HEK293 (cell line): ENCODE results near the gene CARD10.
A peak's percentile ranks its signal among the peaks of the same experiment; 100 is the strongest.

Experiments used
- BCL11A ChIP-seq: fragments of 450-650 bp; formaldehyde crosslinking; IDR thresholded peaks from 2 replicates; pipeline ENCODE4 v1.5.1; 2016; ENCODE audit warnings: low read depth, missing biosample characterization, missing genetic modification characterization
- BCL11B ChIP-seq: fragments of 450-650 bp; formaldehyde crosslinking; IDR thresholded peaks from 2 replicates; pipeline ENCODE4 v1.5.1; 2016; ENCODE audit warnings: low read depth, missing biosample characterization, missing genetic modification characterization
- CTCF ChIP-seq: fragments of 450-650 bp; formaldehyde crosslinking; IDR thresholded peaks from 2 replicates; pipeline ENCODE4 v1.5.1; 2016; ENCODE audit warnings: missing biosample characterization, missing genetic modification characterization
- GFI1B ChIP-seq: fragments of 450-650 bp; formaldehyde crosslinking; IDR thresholded peaks from 2 replicates; pipeline ENCODE4 v1.5.1; 2016; ENCODE audit warnings: missing biosample characterization, missing genetic modification characterization
- GLIS1 ChIP-seq: fragments of 450-650 bp; formaldehyde crosslinking; IDR thresholded peaks from 2 replicates; pipeline ENCODE4 v1.5.1; 2016; ENCODE audit warnings: missing biosample characterization, missing genetic modification characterization
- KLF17 ChIP-seq: fragments of 450-650 bp; formaldehyde crosslinking; IDR thresholded peaks from 2 replicates; pipeline ENCODE4 v1.5.1; 2016; ENCODE audit warnings: missing biosample characterization, missing genetic modification characterization
- PRDM2 ChIP-seq: fragments of 450-650 bp; formaldehyde crosslinking; IDR thresholded peaks from 2 replicates; pipeline ENCODE4 v1.5.1; 2016; ENCODE audit warnings: missing biosample characterization, missing genetic modification characterization, borderline replicate concordance
- RBAK ChIP-seq: fragments of 450-650 bp; formaldehyde crosslinking; IDR thresholded peaks from 2 replicates; pipeline ENCODE4 v1.5.1; 2016; ENCODE audit warnings: missing biosample characterization, missing genetic modification characterization
- SCRT1 ChIP-seq: fragments of 450-650 bp; formaldehyde crosslinking; IDR thresholded peaks from 2 replicates; pipeline ENCODE4 v1.5.1; 2016; ENCODE audit warnings: missing biosample characterization, missing genetic modification characterization, borderline replicate concordance
- YY1 ChIP-seq: fragments of 450-650 bp; formaldehyde crosslinking; IDR thresholded peaks from 2 replicates; pipeline ENCODE4 v1.5.1; 2018; ENCODE audit warnings: missing biosample characterization, missing genetic modification characterization
- ZBTB48 ChIP-seq: fragments of 450-650 bp; formaldehyde crosslinking; IDR thresholded peaks from 2 replicates; pipeline ENCODE4 v1.5.1; 2016; ENCODE audit warnings: missing biosample characterization, missing genetic modification characterization
- ZEB2 ChIP-seq: fragments of 450-650 bp; formaldehyde crosslinking; IDR thresholded peaks from 2 replicates; pipeline ENCODE4 v1.5.1; 2016; ENCODE audit warnings: missing biosample characterization, missing genetic modification characterization
- ZFP69B ChIP-seq: fragments of 450-650 bp; formaldehyde crosslinking; IDR thresholded peaks from 2 replicates; pipeline ENCODE4 v1.5.1; 2016; ENCODE audit warnings: missing biosample characterization, missing genetic modification characterization
- ZNF133 ChIP-seq: fragments of 450-650 bp; formaldehyde crosslinking; IDR thresholded peaks from 2 replicates; pipeline ENCODE4 v1.5.1; 2016; ENCODE audit warnings: missing biosample characterization, missing genetic modification characterization
- ZNF155 ChIP-seq: fragments of 450-650 bp; formaldehyde crosslinking; IDR thresholded peaks from 2 replicates; pipeline ENCODE4 v1.5.1; 2016; ENCODE audit warnings: missing biosample characterization, missing genetic modification characterization
- ZNF18 ChIP-seq: fragments of 450-650 bp; formaldehyde crosslinking; IDR thresholded peaks from 2 replicates; pipeline ENCODE4 v1.5.1; 2016; ENCODE audit warnings: missing biosample characterization, missing genetic modification characterization
- ZNF19 ChIP-seq: fragments of 450-650 bp; formaldehyde crosslinking; IDR thresholded peaks from 2 replicates; pipeline ENCODE4; 2016; ENCODE audit warnings: missing biosample characterization, missing genetic modification characterization, low read depth
- ZNF221 ChIP-seq: fragments of 450-650 bp; formaldehyde crosslinking; IDR thresholded peaks from 2 replicates; pipeline ENCODE4 v1.5.1; 2017; ENCODE audit warnings: missing biosample characterization, missing genetic modification characterization, borderline replicate concordance
- ZNF280C ChIP-seq: fragments of 450-650 bp; formaldehyde crosslinking; IDR thresholded peaks from 2 replicates; pipeline ENCODE4 v1.5.1; 2016; ENCODE audit warnings: missing biosample characterization, missing genetic modification characterization
- ZNF48 ChIP-seq: fragments of 450-650 bp; formaldehyde crosslinking; IDR thresholded peaks from 2 replicates; pipeline ENCODE4 v1.5.1; 2016; ENCODE audit warnings: missing biosample characterization, missing genetic modification characterization
- ZNF488 ChIP-seq: fragments of 450-650 bp; formaldehyde crosslinking; IDR thresholded peaks from 2 replicates; pipeline ENCODE4 v1.5.1; 2016; ENCODE audit warnings: missing biosample characterization, missing genetic modification characterization
- ZNF624 ChIP-seq: fragments of 450-650 bp; formaldehyde crosslinking; IDR thresholded peaks from 2 replicates; pipeline ENCODE4 v1.5.1; 2017; ENCODE audit warnings: missing biosample characterization, missing genetic modification characterization
- ZNF629 ChIP-seq: fragments of 450-650 bp; formaldehyde crosslinking; IDR thresholded peaks from 2 replicates; pipeline ENCODE4 v1.5.1; 2017; ENCODE audit warnings: missing biosample characterization, missing genetic modification characterization
- ZNF660 ChIP-seq: fragments of 450-650 bp; IDR thresholded peaks from 2 replicates; pipeline ENCODE4 v1.5.1; 2018; ENCODE audit warnings: missing biosample characterization, mild to moderate bottlenecking, missing genetic modification characterization
- ZNF670 ChIP-seq: fragments of 450-650 bp; formaldehyde crosslinking; IDR thresholded peaks from 2 replicates; pipeline ENCODE4 v1.5.1; 2016; ENCODE audit warnings: missing biosample characterization, missing genetic modification characterization, low read depth
- ZNF76 ChIP-seq: fragments of 450-650 bp; formaldehyde crosslinking; IDR thresholded peaks from 2 replicates; pipeline ENCODE4; 2016; ENCODE audit warnings: low read depth, missing biosample characterization, missing genetic modification characterization, borderline replicate concordance
- ZNF777 ChIP-seq: fragments of 450-650 bp; formaldehyde crosslinking; IDR thresholded peaks from 2 replicates; pipeline ENCODE4 v1.5.1; 2017; ENCODE audit warnings: missing biosample characterization, missing genetic modification characterization, borderline replicate concordance
- ZNF785 ChIP-seq: fragments of 450-650 bp; formaldehyde crosslinking; IDR thresholded peaks from 2 replicates; pipeline ENCODE4 v1.5.1; 2016; ENCODE audit warnings: missing biosample characterization, missing genetic modification characterization

The CARD10 gene

GRCh38 chr22:37498289-37498909, 20.8 kb downstream of the CARD10 start (continued):
- no peak for TF ChIP-seq SCRT1 (tag by site-specific recombination)
- TF ChIP-seq ZNF19 (tag by site-specific recombination), result no peak
- TF ChIP-seq KLF17 (tag by site-specific recombination), result peak; percentile 74
- no peak for TF ChIP-seq ZNF280C (tag by site-specific recombination)
- no peak for TF ChIP-seq ZFP69B (tag by site-specific recombination)
- no peak for TF ChIP-seq ZNF221 (tag by site-specific recombination)
- TF ChIP-seq ZNF777, result no peak
- TF ChIP-seq ZNF785 (tag by site-specific recombination), result no peak
- TF ChIP-seq ZNF133 (tag by site-specific recombination), result no peak
- no peak for TF ChIP-seq PRDM2 (tag by site-specific recombination)
- no peak for TF ChIP-seq ZNF624 (tag by site-specific recombination)
- no peak for TF ChIP-seq ZNF155 (tag by site-specific recombination)
- TF ChIP-seq ZEB2 (tag by site-specific recombination), result 0 out of 2 replicates have a peak, but pooled peaks have one; percentile 38
- TF ChIP-seq CTCF (tag by site-specific recombination), result peak; percentile 84
- no peak for TF ChIP-seq ZBTB48 (tag by site-specific recombination)
- no peak for TF ChIP-seq BCL11B (tag by site-specific recombination)
- no peak for TF ChIP-seq ZNF629 (tag by site-specific recombination)
- TF ChIP-seq ZNF660 (tag by site-specific recombination), result no peak
- no peak for TF ChIP-seq ZNF18
- no peak for TF ChIP-seq ZNF670
- peak; percentile 40; the same call in 1 of the 2 replicates for TF ChIP-seq GLIS1 (tag by site-specific recombination)
- no peak for TF ChIP-seq RBAK (tag by site-specific recombination)
- TF ChIP-seq ZNF488 (tag by site-specific recombination), result no peak
- TF ChIP-seq YY1, result no peak
- TF ChIP-seq ZNF48 (tag by site-specific recombination), result no peak
- no peak for TF ChIP-seq BCL11A (tag by site-specific recombination)
- no peak for TF ChIP-seq GFI1B (tag by site-specific recombination)
- no peak for TF ChIP-seq ZNF76 (tag by site-specific recombination)
